GM12892 (cell line): ENCODE data around the gene POU2F1.

Experiments
- POLR2A ChIP-seq: IDR thresholded peaks from 2 replicates; pipeline ENCODE4 v1.6.1; 2011; ENCODE audit warnings: low read depth, low read length, control low read depth
- POLR2AphosphoS5 ChIP-seq: IDR thresholded peaks from 2 replicates; pipeline ENCODE4 v1.6.1; 2011; ENCODE audit warnings: low read depth, low read length, control low read depth
- TAF1 ChIP-seq: IDR thresholded peaks from 2 replicates; pipeline ENCODE4 v1.6.1; 2011; ENCODE audit warnings: low read depth, mild to moderate bottlenecking, control low read depth, low read length, borderline replicate concordance

GRCh38 chr1:167463875-167464575 is 243.3 kb downstream of the POU2F1 start:
- TF ChIP-seq POLR2A (no peak), POLR2AphosphoS5 (no peak), TAF1 (no peak)
